ENCODE results near the gene BCS1L.

- TF ChIP-seq CTCF (conservative IDR thresholded peaks at IDR 0.05): no peak
- no peak for TF ChIP-seq EZH2 (IDR thresholded peaks at IDR 0.05; ENCODE audit: low read depth)
Observed at GRCh38 chr2:218635719-218636118, 23.8 kb upstream of the BCS1L start.
